Nucleus accumbens (tissue), 56 donors: Measurements from ENCODE around the gene ZAR1.

Experiments used
- DNase-seq, 56 donors: peaks; one replicate each; lab custom pipeline; 2025; lab: John Stamatoyannopoulos, UW

Gene ZAR1

GRCh38 chr4:48489683-48490011 lies 405 bp upstream of the ZAR1 start:
- no peak for DNase-seq

- DNase-seq: no peak
Measured at GRCh38 chr4:48490680-48491513, 845 bp downstream of the ZAR1 start.

GRCh38 chr4:48491514-48492176 lies 1.6 kb downstream of the ZAR1 start:
- no peak for DNase-seq

GRCh38 chr4:48493452-48494100 lies 3.5 kb downstream of the ZAR1 start:
- DNase-seq: no peak

- no peak for DNase-seq
Measured at GRCh38 chr4:48495941-48496340, 5.9 kb downstream of the ZAR1 start.

- no peak for DNase-seq
Measured at GRCh38 chr4:48498895-48499294, 8.8 kb downstream of the ZAR1 start.

- no peak for DNase-seq
Measured at GRCh38 chr4:48499551-48500066, 9.6 kb downstream of the ZAR1 start.

- DNase-seq: no peak
Measured at GRCh38 chr4:48503233-48504025, 13.4 kb downstream of the ZAR1 start.

GRCh38 chr4:48504026-48504330 lies 13.9 kb downstream of the ZAR1 start:
- no peak for DNase-seq

GRCh38 chr4:48504352-48504751 lies 14.3 kb downstream of the ZAR1 start:
- DNase-seq: no peak

- no peak for DNase-seq
Measured at GRCh38 chr4:48506716-48507115, 16.7 kb downstream of the ZAR1 start.

GRCh38 chr4:48509543-48509942 lies 19.5 kb downstream of the ZAR1 start:
- DNase-seq: no peak

- DNase-seq: no peak
Measured at GRCh38 chr4:48518143-48518542, 28.1 kb downstream of the ZAR1 start.

GRCh38 chr4:48526406-48526805 lies 36.4 kb downstream of the ZAR1 start:
- DNase-seq: no peak

- no peak for DNase-seq
Measured at GRCh38 chr4:48538358-48538757, 48.3 kb downstream of the ZAR1 start.

GRCh38 chr4:48539597-48539996 lies 49.5 kb downstream of the ZAR1 start:
- DNase-seq: no peak

- no peak for DNase-seq
Measured at GRCh38 chr4:48542888-48543287, 52.8 kb downstream of the ZAR1 start.

- peak in 2 of 56 donors; percentile 9 to 36 for DNase-seq
Measured at GRCh38 chr4:48543796-48544195, 53.7 kb downstream of the ZAR1 start.
